HepG2 (cell line): Measurements from ENCODE around the gene HSD3B7. TPM values are rescaled to one million over a fixed set of nuclear protein-coding genes. Genes with fewer than 3 reads are reported as not detected.
A peak's percentile ranks its signal among the peaks of the same experiment; 100 is the strongest.

ENCODE experiments used
- FIP1L1 ChIP-seq: fragments of 200-400 bp; formaldehyde crosslinking; IDR thresholded peaks from 2 replicates; pipeline ENCODE4 v1.6.1; 2018; ENCODE audit warnings: low read depth, mild to moderate bottlenecking, low read length, moderate library complexity, borderline replicate concordance; ENCODE audit not compliant: insufficient read depth
- FOXJ3 ChIP-seq: sonication (generic); formaldehyde crosslinking; IDR thresholded peaks from 2 replicates; pipeline ENCODE4 v1.4.0; 2020; ENCODE audit warnings: missing genetic modification reagents, mild to moderate bottlenecking, borderline replicate concordance
- IKZF1 ChIP-seq: fragments of 450-650 bp; IDR thresholded peaks from 2 replicates; pipeline ENCODE4 v1.7.1; 2016
- ISX ChIP-seq: sonication (generic); formaldehyde crosslinking; conservative IDR thresholded peaks from 2 replicates; pipeline ENCODE4 v1.5.0; 2020; ENCODE audit warnings: missing genetic modification reagents
- KAT8 ChIP-seq: IDR thresholded peaks from 2 replicates; pipeline ENCODE4 v1.6.1; 2016; ENCODE audit warnings: missing genetic modification reagents, missing compliant biosample characterization
- MTF2 ChIP-seq: sonication (generic); formaldehyde crosslinking; IDR thresholded peaks from 2 replicates; pipeline ENCODE4 v1.5.0; 2020; ENCODE audit warnings: missing genetic modification reagents, borderline replicate concordance
- NCOA1 ChIP-seq: sonication (generic); formaldehyde crosslinking; IDR thresholded peaks from 2 replicates; pipeline ENCODE4 v1.9.0; 2021; ENCODE audit warnings: missing genetic modification reagents
- SOX13 ChIP-seq, 3 experiments: fragments of 450-650 bp in 1 of 3; sonication (generic) in 1 of 3; formaldehyde crosslinking in 1 of 3; IDR thresholded peaks in 2 of 3; conservative IDR thresholded peaks in 1 of 3; 2 replicates each; pipeline versions ENCODE4 v1.5.0 to v1.6.1; 2016 to 2020; ENCODE audit warnings: antibody characterized with exemption in 1 of 3, mild to moderate bottlenecking in 1 of 3, missing compliant biosample characterization in 1 of 3, missing genetic modification reagents in 1 of 3, moderate library complexity in 1 of 3
- ZMYM3 ChIP-seq: sonication (generic); formaldehyde crosslinking; IDR thresholded peaks from 2 replicates; pipeline ENCODE4 v1.5.1; 2020; ENCODE audit warnings: mild to moderate bottlenecking, missing genetic modification reagents
- ZNF205 ChIP-seq: IDR thresholded peaks from 2 replicates; pipeline ENCODE4 v1.6.1; 2018; ENCODE audit warnings: missing biosample characterization, missing genetic modification reagents
- ZNF282 ChIP-seq: fragments of 450-650 bp; IDR thresholded peaks from 2 replicates; pipeline ENCODE4 v1.6.1; 2018; ENCODE audit not compliant: partially characterized antibody
- ZNF296 ChIP-seq: sonication (generic); formaldehyde crosslinking; conservative IDR thresholded peaks from 2 replicates; pipeline ENCODE4 v1.5.0; 2020; ENCODE audit warnings: mild to moderate bottlenecking, missing genetic modification reagents
- ZNF777 ChIP-seq: sonication (generic); formaldehyde crosslinking; IDR thresholded peaks from 2 replicates; pipeline ENCODE4 v1.4.0; 2020; ENCODE audit warnings: missing genetic modification reagents
- ZNF891 ChIP-seq: sonication (generic); formaldehyde crosslinking; IDR thresholded peaks from 2 replicates; pipeline ENCODE4 v1.5.0; 2020; ENCODE audit warnings: mild to moderate bottlenecking, missing genetic modification reagents
- ZSCAN20 ChIP-seq: sonication (generic); formaldehyde crosslinking; IDR thresholded peaks from 2 replicates; pipeline ENCODE4 v1.4.0; 2020; ENCODE audit warnings: missing genetic modification reagents, mild to moderate bottlenecking, borderline replicate concordance
- ZSCAN31 ChIP-seq: sonication (generic); formaldehyde crosslinking; IDR thresholded peaks from 2 replicates; pipeline ENCODE4 v1.5.0; 2020; ENCODE audit warnings: low read depth, mild to moderate bottlenecking, missing genetic modification reagents
- polyA plus RNA-seq, 8 experiments: library from polyadenylated mRNA; depleted of rRNA in 3 of 8; stranded (reverse) in 7 of 8; unstranded in 1 of 8; fragments of >200 nt; fragmentation: Illumina TruSeq in 4 of 8; extraction: Trizol in 4 of 8; gene quantifications; 2 replicates each; pipeline versions ENCODE4 v1.2.1 to v1.2.3, GENCODE V29; 2011 to 2016; ENCODE audit warnings: low read depth in 4 of 8, missing spikeins in 1 of 8, mixed read lengths in 1 of 8; ENCODE audit not compliant: insufficient read depth in 1 of 8
- total RNA-seq, 5 experiments: library from RNA; depleted of rRNA; stranded (reverse); fragments of >200 nt; fragmentation: Illumina TruSeq; extraction: Trizol; gene quantifications; 2 replicates each; pipeline ENCODE4 v1.2.3, GENCODE V29; 2016; ENCODE audit warnings: low read depth in 1 of 5
- TF ChIP-seq, protein P1 (sequence below): sonication (generic); formaldehyde crosslinking; IDR thresholded peaks from 2 replicates; pipeline ENCODE4 v1.4.0; 2020; ENCODE audit warnings: mild to moderate bottlenecking, low read depth, missing genetic modification reagents
- TF ChIP-seq, protein P2 (sequence below): sonication (generic); formaldehyde crosslinking; IDR thresholded peaks from 2 replicates; pipeline ENCODE4 v1.8.0; 2022; ENCODE audit warnings: mild to moderate bottlenecking, missing genetic modification reagents, borderline replicate concordance
- TF ChIP-seq, protein P3 (sequence below): sonication (generic); formaldehyde crosslinking; IDR thresholded peaks from 2 replicates; pipeline ENCODE4 v1.4.0; 2020; ENCODE audit warnings: missing genetic modification reagents, mild to moderate bottlenecking, borderline replicate concordance
- TF ChIP-seq, protein P4 (sequence below): sonication (generic); formaldehyde crosslinking; IDR thresholded peaks from 2 replicates; pipeline ENCODE4 v1.5.0; 2020; ENCODE audit warnings: missing genetic modification reagents

HSD3B7 gene
- total and polyA plus RNA-seq, 2 of the 13 experiments (the other 11 are each of a cell fraction or from before 2014, with no cell fraction given), result 32.9 to 69.7 TPM

DNA sequence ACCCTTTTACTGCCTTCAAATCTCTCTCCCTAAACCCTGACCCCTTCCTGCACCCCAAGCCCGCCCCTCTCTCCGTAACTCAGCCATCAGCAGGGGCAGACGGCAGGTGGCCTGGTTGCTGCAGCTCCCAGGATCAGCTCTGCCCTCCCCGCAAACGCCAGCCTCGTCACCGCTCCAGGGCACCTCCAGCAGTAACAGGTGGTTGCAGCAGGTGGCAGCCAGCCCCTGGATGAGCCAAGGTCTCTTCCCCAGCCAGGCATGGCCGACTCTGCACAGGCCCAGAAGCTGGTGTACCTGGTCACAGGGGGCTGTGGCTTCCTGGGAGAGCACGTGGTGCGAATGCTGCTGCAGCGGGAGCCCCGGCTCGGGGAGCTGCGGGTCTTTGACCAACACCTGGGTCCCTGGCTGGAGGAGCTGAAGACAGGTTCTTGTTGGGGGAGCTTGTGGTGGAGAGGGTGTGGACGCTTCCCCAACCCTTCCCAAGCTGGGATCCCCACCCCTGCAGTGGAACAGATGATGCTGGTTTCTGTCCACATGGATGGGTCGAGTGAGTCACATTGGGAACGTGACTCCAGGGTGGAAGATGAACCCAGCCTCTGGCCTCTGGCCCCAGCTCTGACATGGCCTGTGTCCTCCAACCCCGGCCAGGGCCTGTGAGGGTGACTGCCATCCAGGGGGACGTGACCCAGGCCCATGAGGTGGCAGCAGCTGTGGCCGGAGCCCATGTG, 558 bp downstream of the HSD3B7 start (continued):
- TF ChIP-seq, protein P1, sequence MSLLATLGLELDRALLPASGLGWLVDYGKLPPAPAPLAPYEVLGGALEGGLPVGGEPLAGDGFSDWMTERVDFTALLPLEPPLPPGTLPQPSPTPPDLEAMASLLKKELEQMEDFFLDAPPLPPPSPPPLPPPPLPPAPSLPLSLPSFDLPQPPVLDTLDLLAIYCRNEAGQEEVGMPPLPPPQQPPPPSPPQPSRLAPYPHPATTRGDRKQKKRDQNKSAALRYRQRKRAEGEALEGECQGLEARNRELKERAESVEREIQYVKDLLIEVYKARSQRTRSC (CRISPR knock-in tag), result peak; percentile 17; the same call in 1 of the 2 replicates
- TF ChIP-seq KAT8 (CRISPR knock-in tag) (peak; percentile 75), ZNF282 (no peak), ZNF777 (CRISPR knock-in tag) (peak; percentile 58), NCOA1 (CRISPR knock-in tag) (no peak), ZSCAN20 (CRISPR knock-in tag) (0 out of 2 replicates have a peak, but pooled peaks have one; percentile 73), ZNF891 (peak; percentile 78; the same call in 1 of the 2 replicates), ZSCAN31 (0 out of 2 replicates have a peak, but pooled peaks have one; percentile 62), ISX (0 out of 2 replicates have a peak, but pooled peaks have one; percentile 44), ZNF296 (peak; percentile 83; the same call in 1 of the 2 replicates), ZNF205 (CRISPR knock-in tag) (0 out of 2 replicates have a peak, but pooled peaks have one; percentile 18), ZMYM3 (CRISPR knock-in tag) (peak; percentile 77), MTF2 (CRISPR knock-in tag) (peak; percentile 30; the same call in 1 of the 2 replicates), FIP1L1 (no peak), IKZF1 (no peak), SOX13 (IDR thresholded peaks at IDR 0.05) (no peak), SOX13 (CRISPR knock-in tag; conservative IDR thresholded peaks at IDR 0.05 in 1 of 2, IDR thresholded peaks at IDR 0.05 in 1 of 2) (no peak), FOXJ3 (CRISPR knock-in tag) (no peak)
- TF ChIP-seq, protein P2, sequence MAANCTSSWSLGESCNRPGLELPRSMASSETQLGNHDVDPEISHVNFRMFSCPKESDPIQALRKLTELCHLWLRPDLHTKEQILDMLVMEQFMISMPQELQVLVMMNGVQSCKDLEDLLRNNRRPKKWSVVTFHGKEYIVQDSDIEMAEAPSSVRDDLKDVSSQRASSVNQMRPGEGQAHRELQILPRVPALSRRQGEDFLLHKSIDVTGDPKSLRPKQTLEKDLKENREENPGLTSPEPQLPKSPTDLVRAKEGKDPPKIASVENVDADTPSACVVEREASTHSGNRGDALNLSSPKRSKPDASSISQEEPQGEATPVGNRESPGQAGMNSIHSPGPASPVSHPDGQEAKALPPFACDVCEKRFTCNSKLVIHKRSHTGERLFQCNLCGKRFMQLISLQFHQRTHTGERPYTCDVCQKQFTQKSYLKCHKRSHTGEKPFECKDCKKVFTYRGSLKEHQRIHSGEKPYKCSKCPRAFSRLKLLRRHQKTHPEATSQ (CRISPR knock-in tag), result no peak; the same call in 1 of the 2 replicates
- TF ChIP-seq, protein P3, sequence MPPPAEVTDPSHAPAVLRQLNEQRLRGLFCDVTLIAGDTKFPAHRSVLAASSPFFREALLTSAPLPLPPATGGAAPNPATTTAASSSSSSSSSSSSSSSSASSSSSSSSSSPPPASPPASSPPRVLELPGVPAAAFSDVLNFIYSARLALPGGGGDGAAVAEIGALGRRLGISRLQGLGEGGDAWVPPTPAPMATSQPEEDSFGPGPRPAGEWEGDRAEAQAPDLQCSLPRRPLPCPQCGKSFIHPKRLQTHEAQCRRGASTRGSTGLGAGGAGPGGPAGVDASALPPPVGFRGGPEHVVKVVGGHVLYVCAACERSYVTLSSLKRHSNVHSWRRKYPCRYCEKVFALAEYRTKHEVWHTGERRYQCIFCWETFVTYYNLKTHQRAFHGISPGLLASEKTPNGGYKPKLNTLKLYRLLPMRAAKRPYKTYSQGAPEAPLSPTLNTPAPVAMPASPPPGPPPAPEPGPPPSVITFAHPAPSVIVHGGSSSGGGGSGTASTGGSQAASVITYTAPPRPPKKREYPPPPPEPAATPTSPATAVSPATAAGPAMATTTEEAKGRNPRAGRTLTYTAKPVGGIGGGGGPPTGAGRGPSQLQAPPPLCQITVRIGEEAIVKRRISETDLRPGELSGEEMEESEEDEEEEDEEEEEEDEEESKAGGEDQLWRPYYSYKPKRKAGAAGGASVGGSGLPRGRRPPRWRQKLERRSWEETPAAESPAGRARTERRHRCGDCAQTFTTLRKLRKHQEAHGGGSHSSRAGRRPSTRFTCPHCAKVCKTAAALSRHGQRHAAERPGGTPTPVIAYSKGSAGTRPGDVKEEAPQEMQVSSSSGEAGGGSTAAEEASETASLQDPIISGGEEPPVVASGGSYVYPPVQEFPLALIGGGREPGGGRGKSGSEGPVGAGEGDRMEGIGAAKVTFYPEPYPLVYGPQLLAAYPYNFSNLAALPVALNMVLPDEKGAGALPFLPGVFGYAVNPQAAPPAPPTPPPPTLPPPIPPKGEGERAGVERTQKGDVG, result peak; percentile 75; the same call in 1 of the 2 replicates
- TF ChIP-seq, protein P4, sequence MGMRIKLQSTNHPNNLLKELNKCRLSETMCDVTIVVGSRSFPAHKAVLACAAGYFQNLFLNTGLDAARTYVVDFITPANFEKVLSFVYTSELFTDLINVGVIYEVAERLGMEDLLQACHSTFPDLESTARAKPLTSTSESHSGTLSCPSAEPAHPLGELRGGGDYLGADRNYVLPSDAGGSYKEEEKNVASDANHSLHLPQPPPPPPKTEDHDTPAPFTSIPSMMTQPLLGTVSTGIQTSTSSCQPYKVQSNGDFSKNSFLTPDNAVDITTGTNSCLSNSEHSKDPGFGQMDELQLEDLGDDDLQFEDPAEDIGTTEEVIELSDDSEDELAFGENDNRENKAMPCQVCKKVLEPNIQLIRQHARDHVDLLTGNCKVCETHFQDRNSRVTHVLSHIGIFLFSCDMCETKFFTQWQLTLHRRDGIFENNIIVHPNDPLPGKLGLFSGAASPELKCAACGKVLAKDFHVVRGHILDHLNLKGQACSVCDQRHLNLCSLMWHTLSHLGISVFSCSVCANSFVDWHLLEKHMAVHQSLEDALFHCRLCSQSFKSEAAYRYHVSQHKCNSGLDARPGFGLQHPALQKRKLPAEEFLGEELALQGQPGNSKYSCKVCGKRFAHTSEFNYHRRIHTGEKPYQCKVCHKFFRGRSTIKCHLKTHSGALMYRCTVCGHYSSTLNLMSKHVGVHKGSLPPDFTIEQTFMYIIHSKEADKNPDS (CRISPR knock-in tag), result no peak
